Suprapubic skin (tissue), 4 donors: ENCODE measurements around the gene SVOP.

ENCODE experiments used
- CTCF ChIP-seq, 2 donors: fragments of 200-600 bp in 1 of 2; fragments of 450-650 bp in 1 of 2; sonication (generic) in 1 of 2; IDR thresholded peaks; one replicate each; pipeline ENCODE4 v1.5.1; 2016 to 2019; ENCODE audit warnings: antibody characterized with exemption in 2 of 2, mild to moderate bottlenecking in 1 of 2, moderate library complexity in 1 of 2
- EP300 ChIP-seq: sonication (generic); formaldehyde crosslinking; IDR thresholded peaks from one replicate; pipeline ENCODE4 v1.6.1; 2017; ENCODE audit warnings: antibody characterized with exemption
- POLR2A ChIP-seq, 2 donors: fragments of 450-650 bp; IDR thresholded peaks; one replicate each; pipeline ENCODE4 v1.6.1; 2017; ENCODE audit warnings: antibody characterized with exemption in 2 of 2, mild to moderate bottlenecking in 2 of 2, moderate library complexity in 2 of 2
- POLR2AphosphoS5 ChIP-seq, 3 donors: sonication (generic); formaldehyde crosslinking; IDR thresholded peaks; one replicate each; pipeline ENCODE4 v1.6.1; 2017; ENCODE audit warnings: antibody characterized with exemption in 3 of 3

- TF ChIP-seq POLR2AphosphoS5 (IDR thresholded peaks at IDR 0.05): no peak
- TF ChIP-seq CTCF (IDR thresholded peaks at IDR 0.05): no peak
- no peak for TF ChIP-seq POLR2A (IDR thresholded peaks at IDR 0.05)
- no peak for TF ChIP-seq EP300
Measured at GRCh38 chr12:109020796-109021380, at the start of gene SVOP.
